Measurements from ENCODE around the gene LAMC2.

LAMC2 gene

DNA sequence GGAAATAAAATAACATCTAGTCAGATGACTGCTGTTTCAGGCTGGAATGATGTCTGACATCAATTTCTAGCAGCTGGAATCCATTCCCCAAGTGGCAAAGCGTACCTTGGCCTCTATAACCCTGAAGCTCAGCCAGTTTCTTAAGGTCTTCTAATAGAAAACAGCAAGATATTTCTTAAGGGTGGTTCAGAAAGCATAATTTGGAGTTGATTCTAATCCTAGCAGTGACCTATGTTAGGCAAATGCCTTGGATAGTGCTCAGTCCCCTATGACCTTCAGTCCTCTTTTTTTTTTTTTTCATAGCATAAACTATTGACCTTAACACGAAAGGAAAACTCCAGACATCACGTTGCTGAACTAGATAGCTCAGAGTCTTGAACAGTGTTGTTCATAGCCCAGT, 56.5 kb downstream of the LAMC2 start:
- H3K27me3 ChIP-seq (ENCODE audit: insufficient read depth, poor library complexity, severe bottlenecking), result no peaks in the 10 kb centered on the region
- ATAC-seq (ENCODE audit: low read depth) (no peak), DNase-seq (ENCODE audit: low spot score) (no peak)
- peak overlapping the region; percentile 14 for H3K27ac ChIP-seq (ENCODE audit: poor library complexity, severe bottlenecking)
- peaks cover 7% of the 10 kb centered on the region for H3K4me1 ChIP-seq (ENCODE audit: insufficient read depth, poor library complexity, severe bottlenecking)
- H3K4me3 ChIP-seq (ENCODE audit: severe bottlenecking), result no peak overlapping the region
- H3K9me3 ChIP-seq (ENCODE audit: severe bottlenecking), result no peaks in the 10 kb centered on the region
- H3K36me3 ChIP-seq (ENCODE audit: low read depth), result peaks cover 75% of the 10 kb centered on the region
- TF ChIP-seq, protein P1, sequence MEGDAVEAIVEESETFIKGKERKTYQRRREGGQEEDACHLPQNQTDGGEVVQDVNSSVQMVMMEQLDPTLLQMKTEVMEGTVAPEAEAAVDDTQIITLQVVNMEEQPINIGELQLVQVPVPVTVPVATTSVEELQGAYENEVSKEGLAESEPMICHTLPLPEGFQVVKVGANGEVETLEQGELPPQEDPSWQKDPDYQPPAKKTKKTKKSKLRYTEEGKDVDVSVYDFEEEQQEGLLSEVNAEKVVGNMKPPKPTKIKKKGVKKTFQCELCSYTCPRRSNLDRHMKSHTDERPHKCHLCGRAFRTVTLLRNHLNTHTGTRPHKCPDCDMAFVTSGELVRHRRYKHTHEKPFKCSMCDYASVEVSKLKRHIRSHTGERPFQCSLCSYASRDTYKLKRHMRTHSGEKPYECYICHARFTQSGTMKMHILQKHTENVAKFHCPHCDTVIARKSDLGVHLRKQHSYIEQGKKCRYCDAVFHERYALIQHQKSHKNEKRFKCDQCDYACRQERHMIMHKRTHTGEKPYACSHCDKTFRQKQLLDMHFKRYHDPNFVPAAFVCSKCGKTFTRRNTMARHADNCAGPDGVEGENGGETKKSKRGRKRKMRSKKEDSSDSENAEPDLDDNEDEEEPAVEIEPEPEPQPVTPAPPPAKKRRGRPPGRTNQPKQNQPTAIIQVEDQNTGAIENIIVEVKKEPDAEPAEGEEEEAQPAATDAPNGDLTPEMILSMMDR (IDR thresholded peaks at IDR 0.05; ENCODE audit: poor library complexity, severe bottlenecking), result no peak

DNA sequence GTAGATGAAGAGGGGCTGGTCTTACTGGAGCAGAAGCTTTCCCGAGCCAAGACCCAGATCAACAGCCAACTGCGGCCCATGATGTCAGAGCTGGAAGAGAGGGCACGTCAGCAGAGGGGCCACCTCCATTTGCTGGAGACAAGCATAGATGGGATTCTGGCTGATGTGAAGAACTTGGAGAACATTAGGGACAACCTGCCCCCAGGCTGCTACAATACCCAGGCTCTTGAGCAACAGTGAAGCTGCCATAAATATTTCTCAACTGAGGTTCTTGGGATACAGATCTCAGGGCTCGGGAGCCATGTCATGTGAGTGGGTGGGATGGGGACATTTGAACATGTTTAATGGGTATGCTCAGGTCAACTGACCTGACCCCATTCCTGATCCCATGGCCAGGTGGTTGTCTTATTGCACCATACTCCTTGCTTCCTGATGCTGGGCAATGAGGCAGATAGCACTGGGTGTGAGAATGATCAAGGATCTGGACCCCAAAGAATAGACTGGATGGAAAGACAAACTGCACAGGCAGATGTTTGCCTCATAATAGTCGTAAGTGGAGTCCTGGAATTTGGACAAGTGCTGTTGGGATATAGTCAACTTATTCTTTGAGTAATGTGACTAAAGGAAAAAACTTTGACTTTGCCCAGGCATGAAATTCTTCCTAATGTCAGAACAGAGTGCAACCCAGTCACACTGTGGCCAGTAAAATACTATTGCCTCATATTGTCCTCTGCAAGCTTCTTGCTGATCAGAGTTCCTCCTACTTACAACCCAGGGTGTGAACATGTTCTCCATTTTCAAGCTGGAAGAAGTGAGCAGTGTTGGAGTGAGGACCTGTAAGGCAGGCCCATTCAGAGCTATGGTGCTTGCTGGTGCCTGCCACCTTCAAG, 57.3 kb downstream of the LAMC2 start:
- Histone ChIP-seq H3K27me3 (ENCODE audit: insufficient read depth, poor library complexity, severe bottlenecking) (no peaks in the 10 kb centered on the region), H3K9me3 (ENCODE audit: severe bottlenecking) (no peaks in the 10 kb centered on the region), H3K4me3 (ENCODE audit: severe bottlenecking) (no peak overlapping the region), H3K4me1 (ENCODE audit: insufficient read depth, poor library complexity, severe bottlenecking) (peaks cover 8% of the 10 kb centered on the region), H3K27ac (ENCODE audit: poor library complexity, severe bottlenecking) (peak overlapping the region; percentile 12), H3K36me3 (ENCODE audit: low read depth) (peaks cover 67% of the 10 kb centered on the region)
- ATAC-seq (ENCODE audit: low read depth) (no peak), DNase-seq (ENCODE audit: low spot score) (no peak)
- TF ChIP-seq, protein P1 (IDR thresholded peaks at IDR 0.05; ENCODE audit: poor library complexity, severe bottlenecking), result no peak

DNA sequence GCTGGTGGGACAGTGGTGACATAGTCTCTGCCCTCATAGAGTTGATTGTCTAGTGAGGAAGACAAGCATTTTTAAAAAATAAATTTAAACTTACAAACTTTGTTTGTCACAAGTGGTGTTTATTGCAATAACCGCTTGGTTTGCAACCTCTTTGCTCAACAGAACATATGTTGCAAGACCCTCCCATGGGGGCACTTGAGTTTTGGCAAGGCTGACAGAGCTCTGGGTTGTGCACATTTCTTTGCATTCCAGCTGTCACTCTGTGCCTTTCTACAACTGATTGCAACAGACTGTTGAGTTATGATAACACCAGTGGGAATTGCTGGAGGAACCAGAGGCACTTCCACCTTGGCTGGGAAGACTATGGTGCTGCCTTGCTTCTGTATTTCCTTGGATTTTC, 58.4 kb downstream of the LAMC2 start:
- TF ChIP-seq, protein P1 (IDR thresholded peaks at IDR 0.05; ENCODE audit: poor library complexity, severe bottlenecking), result no peak
- Histone ChIP-seq H3K27me3 (ENCODE audit: insufficient read depth, poor library complexity, severe bottlenecking) (no peaks in the 10 kb centered on the region), H3K27ac (ENCODE audit: poor library complexity, severe bottlenecking) (peak overlapping the region; percentile 61), H3K4me3 (ENCODE audit: severe bottlenecking) (no peak overlapping the region), H3K9me3 (ENCODE audit: severe bottlenecking) (no peaks in the 10 kb centered on the region), H3K4me1 (ENCODE audit: insufficient read depth, poor library complexity, severe bottlenecking) (peaks cover 16% of the 10 kb centered on the region), H3K36me3 (ENCODE audit: low read depth) (peaks cover 56% of the 10 kb centered on the region)
- ATAC-seq (ENCODE audit: low read depth), result no peak
- DNase-seq (ENCODE audit: low spot score), result no peak

DNA sequence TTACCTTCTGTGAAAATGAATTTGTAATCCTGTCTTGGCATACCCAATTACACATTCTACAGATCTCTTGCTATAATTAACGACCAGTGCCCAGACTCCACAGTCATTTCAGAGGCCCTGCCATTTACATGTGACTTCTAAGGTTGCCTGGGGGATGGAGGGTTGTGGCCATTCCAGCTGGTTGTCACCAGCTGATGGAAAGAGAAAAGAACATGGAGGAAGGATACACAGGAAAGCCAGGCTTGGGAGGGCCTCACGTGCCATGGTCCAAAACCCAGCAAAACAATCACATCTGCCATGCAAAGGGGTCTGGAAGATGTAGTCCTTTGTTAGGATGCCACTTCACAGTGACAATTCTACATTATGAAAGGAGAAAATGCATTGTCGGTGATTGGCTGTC, 59.3 kb downstream of the LAMC2 start:
- H3K4me3 ChIP-seq (ENCODE audit: severe bottlenecking), result no peak overlapping the region
- DNase-seq (ENCODE audit: low spot score), result no peak
- H3K27me3 ChIP-seq (ENCODE audit: insufficient read depth, poor library complexity, severe bottlenecking), result no peaks in the 10 kb centered on the region
- H3K4me1 ChIP-seq (ENCODE audit: insufficient read depth, poor library complexity, severe bottlenecking), result peaks cover 17% of the 10 kb centered on the region
- no peak for ATAC-seq (ENCODE audit: low read depth)
- H3K27ac ChIP-seq (ENCODE audit: poor library complexity, severe bottlenecking), result peak overlapping the region; percentile 61
- TF ChIP-seq, protein P1 (IDR thresholded peaks at IDR 0.05; ENCODE audit: poor library complexity, severe bottlenecking), result no peak
- no peaks in the 10 kb centered on the region for H3K9me3 ChIP-seq (ENCODE audit: severe bottlenecking)
- H3K36me3 ChIP-seq (ENCODE audit: low read depth), result peaks cover 47% of the 10 kb centered on the region

DNA sequence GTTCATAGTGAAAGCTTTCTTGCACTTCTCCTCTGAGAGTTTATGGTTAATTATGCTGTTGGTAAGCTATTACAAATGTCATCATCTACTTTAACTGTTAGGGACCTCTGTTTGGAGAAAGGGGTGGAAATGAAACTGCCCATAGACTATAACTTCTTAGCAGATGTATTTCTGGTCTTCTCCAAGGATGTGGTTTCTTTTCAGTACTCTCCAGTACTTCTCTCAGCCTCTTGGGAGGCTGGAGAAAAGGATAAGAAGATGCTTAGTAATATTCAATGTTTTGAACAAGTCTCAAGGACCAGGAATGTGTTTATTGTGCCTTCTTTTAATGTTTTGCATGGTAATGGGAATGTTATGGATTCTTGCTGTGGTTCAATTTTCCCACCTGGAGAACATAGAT, 60.4 kb downstream of the LAMC2 start:
- TF ChIP-seq, protein P1 (IDR thresholded peaks at IDR 0.05; ENCODE audit: poor library complexity, severe bottlenecking), result no peak
- ATAC-seq (ENCODE audit: low read depth) (no peak), DNase-seq (ENCODE audit: low spot score) (no peak)
- Histone ChIP-seq H3K9me3 (ENCODE audit: severe bottlenecking) (no peaks in the 10 kb centered on the region), H3K36me3 (ENCODE audit: low read depth) (peaks cover 36% of the 10 kb centered on the region), H3K4me3 (ENCODE audit: severe bottlenecking) (no peak overlapping the region), H3K27ac (ENCODE audit: poor library complexity, severe bottlenecking) (peak overlapping the region; percentile 61), H3K4me1 (ENCODE audit: insufficient read depth, poor library complexity, severe bottlenecking) (peaks cover 17% of the 10 kb centered on the region), H3K27me3 (ENCODE audit: insufficient read depth, poor library complexity, severe bottlenecking) (no peaks in the 10 kb centered on the region)

All from RWPE2 (cell line).